NB4 (cell line): ENCODE data around the gene C2orf92.

Experiments used
- CTCF ChIP-seq: IDR thresholded peaks from one replicate; pipeline ENCODE4 v1.5.1; 2012; ENCODE audit warnings: low read depth, low read length
- MAX ChIP-seq: IDR thresholded peaks from 2 replicates; pipeline ENCODE4 v1.6.1; 2011; ENCODE audit warnings: low read depth, low read length
- MYC ChIP-seq: IDR thresholded peaks from 2 replicates; pipeline ENCODE4 v1.6.1; 2011; ENCODE audit warnings: low read depth, low read length
- POLR2A ChIP-seq: IDR thresholded peaks from 2 replicates; pipeline ENCODE4 v1.6.1; 2011; ENCODE audit warnings: mild to moderate bottlenecking; ENCODE audit not compliant: insufficient read length; ENCODE audit errors: extremely low read depth

GRCh38 chr2:97736185-97736584, 66.7 kb downstream of the C2orf92 start:
- TF ChIP-seq CTCF: no peak
- no peak for TF ChIP-seq POLR2A
- no peak for TF ChIP-seq MYC
- no peak for TF ChIP-seq MAX
